MM.1S (cell line): ENCODE measurements around the gene SLC16A12.
"Not testable (repeated sequence)": the region's sequence is repeated elsewhere in the genome, so short reads cannot be mapped to it uniquely, and the experiment has no call there.

Experiments used
- CTCF ChIP-seq: fragments of 300-600 bp; sonication (generic); IDR thresholded peaks from 2 replicates; pipeline ENCODE4 v1.5.1; 2016; ENCODE audit warnings: antibody characterized with exemption, low read length, mixed read lengths
- EZH2 ChIP-seq: fragments of 300-600 bp; sonication (generic); optimal IDR thresholded peaks from 2 replicates; pipeline ENCODE3; 2017; ENCODE audit warnings: low read depth, mild to moderate bottlenecking, antibody characterized with exemption, low read length, mixed read lengths
- EZH2phosphoT487 ChIP-seq: fragments of 300-600 bp; sonication (generic); IDR thresholded peaks from 2 replicates; pipeline ENCODE4 v1.6.1; 2018; ENCODE audit warnings: antibody characterized with exemption, low read length

- not testable (repeated sequence) for TF ChIP-seq CTCF, EZH2, EZH2phosphoT487
Measured at GRCh38 chr10:89407792-89408191, 127.6 kb downstream of the SLC16A12 start.
